ENCODE measurements around the gene C10orf143. TPM values are rescaled to one million over a fixed set of nuclear protein-coding genes. Genes with fewer than 3 reads are reported as not detected.

The C10orf143 gene
- total and polyA plus RNA-seq, 2 of the 8 experiments (the other 6 are each of a cell fraction or from before 2014, with no cell fraction given) = 1.6 to 2.0 TPM

- TF ChIP-seq RAD21 (IDR thresholded peaks at IDR 0.05 in 1 of 2, conservative IDR thresholded peaks at IDR 0.05 in 1 of 2; ENCODE audit: low read depth in 2 of 2, low read length in 2 of 2) (no peak), PHF8 (conservative IDR thresholded peaks at IDR 0.05; ENCODE audit: low read depth, low read length) (no peak), YY1 (IDR thresholded peaks at IDR 0.05; ENCODE audit: low read depth, low read length) (no peak), RFX5 (IDR thresholded peaks at IDR 0.05; ENCODE audit: borderline replicate concordance, low read depth, low read length) (no peak), POLR2AphosphoS5 (IDR thresholded peaks at IDR 0.05; ENCODE audit: low read depth, low read length) (no peak), CHD2 (IDR thresholded peaks at IDR 0.05; ENCODE audit: low read length) (no peak), EGR1 (IDR thresholded peaks at IDR 0.05; ENCODE audit: borderline replicate concordance, low read depth, low read length) (no peak), POLR2A (IDR thresholded peaks at IDR 0.05; ENCODE audit: control extremely low read depth in 1 of 2, low read depth in 2 of 2, low read length in 2 of 2) (no peak), BCL11A (IDR thresholded peaks at IDR 0.05; ENCODE audit: low read depth in 2 of 2, low read length in 2 of 2) (no peak)
Observed at GRCh38 chr10:130017631-130018022, 93.0 kb downstream of the C10orf143 start (continued).

All from H1 (cell line).